ENCODE data around the gene MCM9.

GRCh38 chr6:118772886-118773285 lies 162.1 kb downstream of the MCM9 start:
- TF ChIP-seq POLR2A (IDR thresholded peaks at IDR 0.05) (no peak), CTCF (IDR thresholded peaks at IDR 0.05) (no peak)

Data from Peyer's patch (tissue), 4 donors.